ENCODE measurements around the gene ARHGAP23. TPM values are rescaled to one million over a fixed set of nuclear protein-coding genes. Genes with fewer than 3 reads are reported as not detected.
A peak's percentile ranks its signal among the peaks of the same experiment; 100 is the strongest.

Gene ARHGAP23
- 28.4 and 42.3 TPM in 2 replicates for total RNA-seq

- TF ChIP-seq, protein P1, sequence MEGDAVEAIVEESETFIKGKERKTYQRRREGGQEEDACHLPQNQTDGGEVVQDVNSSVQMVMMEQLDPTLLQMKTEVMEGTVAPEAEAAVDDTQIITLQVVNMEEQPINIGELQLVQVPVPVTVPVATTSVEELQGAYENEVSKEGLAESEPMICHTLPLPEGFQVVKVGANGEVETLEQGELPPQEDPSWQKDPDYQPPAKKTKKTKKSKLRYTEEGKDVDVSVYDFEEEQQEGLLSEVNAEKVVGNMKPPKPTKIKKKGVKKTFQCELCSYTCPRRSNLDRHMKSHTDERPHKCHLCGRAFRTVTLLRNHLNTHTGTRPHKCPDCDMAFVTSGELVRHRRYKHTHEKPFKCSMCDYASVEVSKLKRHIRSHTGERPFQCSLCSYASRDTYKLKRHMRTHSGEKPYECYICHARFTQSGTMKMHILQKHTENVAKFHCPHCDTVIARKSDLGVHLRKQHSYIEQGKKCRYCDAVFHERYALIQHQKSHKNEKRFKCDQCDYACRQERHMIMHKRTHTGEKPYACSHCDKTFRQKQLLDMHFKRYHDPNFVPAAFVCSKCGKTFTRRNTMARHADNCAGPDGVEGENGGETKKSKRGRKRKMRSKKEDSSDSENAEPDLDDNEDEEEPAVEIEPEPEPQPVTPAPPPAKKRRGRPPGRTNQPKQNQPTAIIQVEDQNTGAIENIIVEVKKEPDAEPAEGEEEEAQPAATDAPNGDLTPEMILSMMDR (conservative IDR thresholded peaks at IDR 0.05; ENCODE audit: low read depth, low read length): no peak
- peak within 1 kb of the TSS; percentile 83 for H3K4me3 ChIP-seq (ENCODE audit: low read depth, low read length)
- DNase-seq (ENCODE audit: low read depth): no peak
Observed at GRCh38 chr17:38428112-38428642, at the start of gene ARHGAP23. ARHGAP23 (plus strand) TSS chr17:38428464; CDS start chr17:38428486, 22 bp downstream.

DNA sequence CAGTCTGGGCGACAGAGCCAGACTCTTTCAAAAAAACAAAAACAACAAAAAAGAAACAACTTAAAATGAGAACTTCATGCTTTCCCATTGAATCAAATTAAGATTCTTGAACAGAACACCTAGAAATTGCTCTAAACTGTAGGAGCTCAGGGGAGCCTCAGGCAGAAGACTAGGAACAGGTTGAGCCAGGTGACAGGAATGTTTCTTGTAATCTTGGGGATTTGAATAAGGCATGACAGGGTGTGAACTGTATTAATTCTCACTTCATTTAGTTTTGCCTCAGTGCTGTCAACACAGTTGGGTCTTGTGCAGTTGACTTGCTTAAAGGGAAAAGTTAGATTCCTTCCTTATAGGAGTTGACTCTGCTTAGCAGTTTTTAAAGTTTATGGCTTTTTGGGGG, 48.8 kb upstream of the ARHGAP23 start:
- DNase-seq (ENCODE audit: low read depth): no peak
- H3K4me3 ChIP-seq (ENCODE audit: low read depth, low read length): no peak overlapping the region
- TF ChIP-seq, protein P1 (conservative IDR thresholded peaks at IDR 0.05; ENCODE audit: low read depth, low read length): no peak

DNA sequence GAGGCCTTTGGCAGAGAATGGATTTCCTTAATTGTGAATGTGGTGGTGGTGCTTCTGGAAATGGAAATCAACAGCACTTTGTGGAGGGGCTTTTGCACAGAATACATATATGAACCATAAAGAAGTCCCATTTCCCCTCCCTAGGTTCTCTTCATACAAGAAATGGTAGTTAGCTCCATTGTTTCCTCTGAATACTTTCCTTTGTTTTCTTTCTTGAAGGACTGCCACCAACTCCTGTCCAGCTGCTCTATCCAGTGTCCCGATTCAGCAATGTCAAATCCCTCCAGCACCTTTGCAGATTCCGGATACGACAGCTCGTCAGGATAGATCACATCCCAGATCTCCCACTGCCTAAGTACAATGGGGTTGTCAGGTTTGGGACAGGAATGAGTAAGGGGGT, 33.2 kb upstream of the ARHGAP23 start:
- TF ChIP-seq, protein P1 (conservative IDR thresholded peaks at IDR 0.05; ENCODE audit: low read depth, low read length): no peak
- no peak for DNase-seq (ENCODE audit: low read depth)
- H3K4me3 ChIP-seq (ENCODE audit: low read depth, low read length): no peak overlapping the region

GRCh38 chr17:38397227-38397626, 31.0 kb upstream of the ARHGAP23 start:
- no peak overlapping the region for H3K4me3 ChIP-seq (ENCODE audit: low read depth, low read length)
- TF ChIP-seq, protein P1 (conservative IDR thresholded peaks at IDR 0.05; ENCODE audit: low read depth, low read length): no peak
- no peak for DNase-seq (ENCODE audit: low read depth)

DNA sequence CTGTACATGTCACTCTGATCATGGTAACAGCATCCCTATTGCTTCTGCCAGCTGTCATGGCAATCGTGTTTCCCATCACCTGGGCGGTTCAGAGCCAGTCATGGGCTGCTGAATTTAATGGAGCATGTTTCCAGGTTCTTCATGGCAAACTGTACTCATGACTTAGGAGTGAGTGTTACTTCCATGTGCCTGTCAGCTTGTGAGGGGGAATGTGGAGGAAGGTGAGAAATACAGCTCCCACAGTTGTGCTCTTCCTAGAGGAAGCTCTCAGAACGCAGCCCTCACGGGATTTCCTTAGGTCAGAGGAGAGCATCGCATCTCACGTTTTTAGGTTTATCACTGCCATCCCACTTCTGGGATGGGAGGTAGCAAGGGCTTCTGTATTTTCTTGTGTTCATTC, 28.0 kb upstream of the ARHGAP23 start:
- H3K4me3 ChIP-seq (ENCODE audit: low read depth, low read length): no peak overlapping the region
- no peak for DNase-seq (ENCODE audit: low read depth)
- TF ChIP-seq, protein P1 (conservative IDR thresholded peaks at IDR 0.05; ENCODE audit: low read depth, low read length): no peak

GRCh38 chr17:38401459-38401858, 26.8 kb upstream of the ARHGAP23 start:
- DNase-seq (ENCODE audit: low read depth): no peak
- TF ChIP-seq, protein P1 (conservative IDR thresholded peaks at IDR 0.05; ENCODE audit: low read depth, low read length): no peak

DNA sequence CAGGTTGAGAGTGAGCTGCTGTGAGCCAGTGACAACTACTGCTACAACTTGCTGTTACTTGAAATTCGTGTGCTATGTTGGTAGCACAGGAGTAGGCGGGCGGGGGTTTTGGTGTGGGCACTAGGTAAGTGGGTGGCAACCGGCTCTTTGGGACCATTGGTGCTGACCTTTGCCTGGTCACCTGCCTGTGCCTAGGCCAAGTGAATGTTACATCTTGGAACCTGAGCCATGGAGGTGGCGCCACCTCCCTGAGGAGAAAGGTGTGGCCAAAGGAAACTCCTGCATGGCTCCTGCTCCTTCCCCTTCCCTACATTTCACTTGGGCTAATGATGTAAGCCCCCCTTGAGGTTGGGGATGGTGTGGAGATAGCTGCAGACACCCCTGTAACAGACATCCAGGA, 25.4 kb upstream of the ARHGAP23 start:
- no peak overlapping the region for H3K4me3 ChIP-seq (ENCODE audit: low read depth, low read length)
- TF ChIP-seq, protein P1 (conservative IDR thresholded peaks at IDR 0.05; ENCODE audit: low read depth, low read length): peak; percentile 31
- no peak for DNase-seq (ENCODE audit: low read depth)

More at GRCh38 chr17:38401459-38401858, 26.8 kb upstream of the ARHGAP23 start:
- H3K4me3 ChIP-seq (ENCODE audit: low read depth, low read length): no peak overlapping the region
